Measurements from ENCODE around the gene TMEM50A.
A peak's percentile ranks its signal among the peaks of the same experiment; 100 is the strongest.
"Not testable (repeated sequence)": the region's sequence is repeated elsewhere in the genome, so short reads cannot be mapped to it uniquely, and the experiment has no call there.

Gene TMEM50A

DNA sequence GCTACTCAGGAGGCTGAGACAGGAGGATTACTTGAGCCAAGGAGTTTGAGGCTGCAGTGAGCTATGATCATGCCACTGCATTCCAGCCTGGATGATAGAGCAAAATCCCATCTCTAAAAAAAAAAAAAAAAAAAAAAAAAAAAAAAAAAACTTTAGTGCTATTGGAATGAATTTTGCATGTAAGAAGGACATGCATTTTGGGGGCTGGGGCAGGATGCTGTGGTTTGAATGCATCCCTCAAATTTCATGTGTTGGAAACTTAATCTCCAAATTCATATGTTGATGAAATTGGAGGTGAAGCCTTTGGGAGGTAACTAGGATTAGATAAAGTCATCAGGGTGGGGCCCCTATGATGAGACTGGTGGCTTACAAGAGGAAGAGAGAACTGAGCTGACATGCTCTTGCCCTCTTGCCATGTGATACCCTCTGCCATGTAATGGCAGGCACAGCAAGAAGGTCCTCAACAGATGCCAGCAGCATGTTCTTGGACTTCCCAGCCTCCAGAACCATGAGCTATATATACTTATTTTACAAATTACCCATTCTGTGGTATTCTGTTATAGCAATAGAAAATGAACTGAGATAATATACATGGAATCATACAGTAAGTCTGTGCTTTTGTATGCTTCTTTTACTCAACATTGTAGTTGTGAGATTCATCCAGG lies 25.2 kb upstream of the TMEM50A start:
- H3K4me3 ChIP-seq (ENCODE audit: low read depth, low read length); H3K27ac ChIP-seq; in situ Hi-C loops (cut with HindIII; ENCODE audit: low pct_ligation_motif_present, low sequenced_read_pairs); H3K27me3 ChIP-seq (replicated peaks); H3K36me3 ChIP-seq (replicated peaks); DNase-seq: not testable (repeated sequence)

GRCh38 chr1:25320314-25320938 lies 17.7 kb upstream of the TMEM50A start:
- in situ Hi-C loops (cut with HindIII; ENCODE audit: low pct_ligation_motif_present, low sequenced_read_pairs); H3K27me3 ChIP-seq (replicated peaks); H3K36me3 ChIP-seq (replicated peaks); H3K4me3 ChIP-seq (ENCODE audit: low read depth, low read length): not testable (repeated sequence)
- H3K27ac ChIP-seq: peak overlapping the region; percentile 65
- peak; percentile 96 for DNase-seq

GRCh38 chr1:25322127-25322526 lies 16.0 kb upstream of the TMEM50A start:
- H3K36me3 ChIP-seq (replicated peaks); DNase-seq: not testable (repeated sequence)

DNA sequence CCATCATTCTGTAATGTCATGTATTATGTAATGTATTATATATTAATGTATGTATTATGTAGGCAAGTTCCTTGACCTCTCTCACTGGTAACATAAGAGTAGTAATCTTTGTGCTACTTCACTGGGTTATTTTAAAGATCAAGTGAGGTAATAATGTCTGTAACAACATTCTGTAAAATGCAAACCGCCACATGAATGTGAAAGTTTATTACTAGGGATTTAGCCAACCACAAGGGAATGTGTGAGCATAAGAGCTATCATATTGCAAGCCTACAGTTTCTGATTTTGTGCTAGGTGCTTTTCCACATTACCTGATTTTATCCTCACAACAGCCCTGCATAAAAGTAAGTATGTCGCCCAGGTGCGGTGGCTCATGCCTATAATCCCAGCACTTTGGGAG lies 13.7 kb upstream of the TMEM50A start:
- H3K27me3 ChIP-seq (replicated peaks); in situ Hi-C loops (cut with HindIII; ENCODE audit: low pct_ligation_motif_present, low sequenced_read_pairs); H3K36me3 ChIP-seq (replicated peaks); DNase-seq; H3K4me3 ChIP-seq (ENCODE audit: low read depth, low read length); H3K27ac ChIP-seq: not testable (repeated sequence)

More at GRCh38 chr1:25322127-25322526, 16.0 kb upstream of the TMEM50A start:
- in situ Hi-C loops (cut with HindIII; ENCODE audit: low pct_ligation_motif_present, low sequenced_read_pairs); H3K4me3 ChIP-seq (ENCODE audit: low read depth, low read length); H3K27ac ChIP-seq; H3K27me3 ChIP-seq (replicated peaks): not testable (repeated sequence)

GRCh38 chr1:25327864-25328790 lies 10.0 kb upstream of the TMEM50A start:
- H3K4me3 ChIP-seq (ENCODE audit: low read depth, low read length); H3K27me3 ChIP-seq (replicated peaks); DNase-seq; H3K36me3 ChIP-seq (replicated peaks); H3K27ac ChIP-seq; in situ Hi-C loops (cut with HindIII; ENCODE audit: low pct_ligation_motif_present, low sequenced_read_pairs): not testable (repeated sequence)

- H3K27me3 ChIP-seq (replicated peaks); H3K4me3 ChIP-seq (ENCODE audit: low read depth, low read length); in situ Hi-C loops (cut with HindIII; ENCODE audit: low pct_ligation_motif_present, low sequenced_read_pairs); DNase-seq; H3K36me3 ChIP-seq (replicated peaks): not testable (repeated sequence)
- peak overlapping the region; percentile 54 for H3K27ac ChIP-seq
Measured at GRCh38 chr1:25328791-25329185, 9.3 kb upstream of the TMEM50A start.

GRCh38 chr1:25329336-25329735 lies 8.8 kb upstream of the TMEM50A start:
- H3K27me3 ChIP-seq (replicated peaks); H3K4me3 ChIP-seq (ENCODE audit: low read depth, low read length): not testable (repeated sequence)

GRCh38 chr1:25329950-25330349 lies 8.2 kb upstream of the TMEM50A start:
- H3K4me3 ChIP-seq (ENCODE audit: low read depth, low read length); H3K27me3 ChIP-seq (replicated peaks); H3K36me3 ChIP-seq (replicated peaks); in situ Hi-C loops (cut with HindIII; ENCODE audit: low pct_ligation_motif_present, low sequenced_read_pairs): not testable (repeated sequence)
- H3K27ac ChIP-seq: peak overlapping the region; percentile 39
- TF ChIP-seq, protein P1, sequence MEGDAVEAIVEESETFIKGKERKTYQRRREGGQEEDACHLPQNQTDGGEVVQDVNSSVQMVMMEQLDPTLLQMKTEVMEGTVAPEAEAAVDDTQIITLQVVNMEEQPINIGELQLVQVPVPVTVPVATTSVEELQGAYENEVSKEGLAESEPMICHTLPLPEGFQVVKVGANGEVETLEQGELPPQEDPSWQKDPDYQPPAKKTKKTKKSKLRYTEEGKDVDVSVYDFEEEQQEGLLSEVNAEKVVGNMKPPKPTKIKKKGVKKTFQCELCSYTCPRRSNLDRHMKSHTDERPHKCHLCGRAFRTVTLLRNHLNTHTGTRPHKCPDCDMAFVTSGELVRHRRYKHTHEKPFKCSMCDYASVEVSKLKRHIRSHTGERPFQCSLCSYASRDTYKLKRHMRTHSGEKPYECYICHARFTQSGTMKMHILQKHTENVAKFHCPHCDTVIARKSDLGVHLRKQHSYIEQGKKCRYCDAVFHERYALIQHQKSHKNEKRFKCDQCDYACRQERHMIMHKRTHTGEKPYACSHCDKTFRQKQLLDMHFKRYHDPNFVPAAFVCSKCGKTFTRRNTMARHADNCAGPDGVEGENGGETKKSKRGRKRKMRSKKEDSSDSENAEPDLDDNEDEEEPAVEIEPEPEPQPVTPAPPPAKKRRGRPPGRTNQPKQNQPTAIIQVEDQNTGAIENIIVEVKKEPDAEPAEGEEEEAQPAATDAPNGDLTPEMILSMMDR (IDR thresholded peaks at IDR 0.05; ENCODE audit: low read depth, low read length, missing control alignments): peak; percentile 45
- DNase-seq: peak; percentile 78

More at GRCh38 chr1:25329336-25329735, 8.8 kb upstream of the TMEM50A start:
- peak; percentile 21 for DNase-seq
- in situ Hi-C loops (cut with HindIII; ENCODE audit: low pct_ligation_motif_present, low sequenced_read_pairs); H3K36me3 ChIP-seq (replicated peaks): not testable (repeated sequence)
- peak overlapping the region; percentile 54 for H3K27ac ChIP-seq

GRCh38 chr1:25336922-25337354 lies 1.2 kb upstream of the TMEM50A start:
- H3K27ac ChIP-seq; in situ Hi-C loops (cut with HindIII; ENCODE audit: low pct_ligation_motif_present, low sequenced_read_pairs); H3K27me3 ChIP-seq (replicated peaks); H3K36me3 ChIP-seq (replicated peaks); DNase-seq: not testable (repeated sequence)
- H3K4me3 ChIP-seq (ENCODE audit: low read depth, low read length): peak overlapping the region; percentile 72
- TF ChIP-seq, protein P1 (IDR thresholded peaks at IDR 0.05; ENCODE audit: low read depth, low read length, missing control alignments): peak; percentile 23

DNA sequence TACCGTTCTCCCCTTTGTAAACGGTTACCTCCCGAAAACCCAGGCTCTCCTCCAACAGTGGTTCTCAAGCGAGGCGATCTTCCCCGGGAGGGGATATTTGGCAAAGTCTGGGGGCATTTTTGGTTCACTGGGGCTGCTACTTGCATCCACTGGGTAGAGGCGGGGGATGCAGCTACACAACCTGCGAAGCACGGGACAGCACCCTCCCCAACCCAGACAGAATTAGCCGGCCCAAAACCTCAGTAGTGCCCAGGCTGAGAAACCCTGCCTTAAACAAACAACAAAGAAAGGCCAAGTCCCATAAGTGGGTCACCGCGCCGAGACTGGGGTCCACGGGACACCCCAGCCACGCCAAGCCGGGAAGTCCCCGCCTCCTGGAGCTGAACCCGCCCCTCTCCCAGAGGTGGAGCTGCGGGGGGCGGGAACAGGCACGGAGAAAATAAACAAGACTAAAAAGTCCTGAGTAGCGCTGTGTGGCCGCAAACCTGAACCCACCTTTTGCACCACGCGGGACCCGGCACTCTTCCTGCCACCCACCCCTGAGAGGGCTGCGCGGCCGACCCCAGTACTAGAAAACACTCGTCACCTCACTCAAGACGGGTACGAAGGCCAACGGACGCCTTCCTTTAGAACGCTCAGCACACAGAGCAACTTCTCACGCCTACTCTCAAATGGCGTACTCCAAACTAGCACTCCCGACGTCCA lies 499 bp upstream of the TMEM50A start:
- in situ Hi-C loops (cut with HindIII; ENCODE audit: low pct_ligation_motif_present, low sequenced_read_pairs); H3K36me3 ChIP-seq (replicated peaks); DNase-seq; H3K27me3 ChIP-seq (replicated peaks): not testable (repeated sequence)
- H3K27ac ChIP-seq: peak overlapping the region; percentile 97
- peak overlapping the region; percentile 94 for H3K4me3 ChIP-seq (ENCODE audit: low read depth, low read length)

Measured in brain microvascular endothelial cell (primary cell).